Smooth muscle cell (in vitro differentiated cells): ENCODE data around the gene FAM229B. TPM values are rescaled to one million over a fixed set of nuclear protein-coding genes. Genes with fewer than 3 reads are reported as not detected.

Source experiments
- DNase-seq: peaks from one replicate; lab custom pipeline; 2025; ENCODE audit not compliant: unreplicated experiment; lab: John Stamatoyannopoulos, UW
- H2AFZ ChIP-seq: fragments of 200-600 bp; sonication (generic); 2 replicates; pipeline ENCODE4 v1.6.0; 2016; ENCODE audit warnings: antibody characterized with exemption, low read depth, mild to moderate bottlenecking
- H3F3A ChIP-seq: fragments of 200-600 bp; sonication (generic); 2 replicates; pipeline ENCODE4 v1.6.0; 2017; ENCODE audit warnings: antibody characterized with exemption, low read depth
- H3K27ac ChIP-seq: fragments of 200-600 bp; sonication (generic); 2 replicates; pipeline ENCODE4 v1.5.1; 2016; ENCODE audit warnings: low read depth, mild to moderate bottlenecking
- H3K27me3 ChIP-seq: fragments of 200-600 bp; sonication (generic); 2 replicates; pipeline ENCODE4 v1.6.1; 2016; ENCODE audit warnings: low read depth, mild to moderate bottlenecking
- H3K36me3 ChIP-seq: fragments of 200-600 bp; sonication (generic); 2 replicates; pipeline ENCODE4 v1.5.1; 2016; ENCODE audit warnings: low read depth
- H3K4me1 ChIP-seq: fragments of 200-600 bp; sonication (generic); 2 replicates; pipeline ENCODE4 v1.5.1; 2016; ENCODE audit warnings: low read depth
- H3K4me2 ChIP-seq: fragments of 200-600 bp; sonication (generic); 2 replicates; pipeline ENCODE4 v1.6.0; 2016; ENCODE audit warnings: mild to moderate bottlenecking
- H3K4me3 ChIP-seq: fragments of 200-600 bp; sonication (generic); 2 replicates; pipeline ENCODE4 v1.5.1; 2016; ENCODE audit warnings: mild to moderate bottlenecking
- H3K79me2 ChIP-seq: fragments of 200-600 bp; sonication (generic); 2 replicates; pipeline ENCODE4 v1.6.0; 2016; ENCODE audit warnings: low read depth, mild to moderate bottlenecking
- H3K9ac ChIP-seq: fragments of 200-600 bp; sonication (generic); 2 replicates; pipeline ENCODE4 v1.6.0; 2016; ENCODE audit warnings: low read depth
- H3K9me3 ChIP-seq: fragments of 200-600 bp; sonication (generic); replicated peaks from 2 replicates; pipeline ENCODE4 v1.5.1; 2016; ENCODE audit warnings: low read depth
- H4K20me1 ChIP-seq: fragments of 200-600 bp; sonication (generic); 2 replicates; pipeline ENCODE4 v1.6.0; 2016; ENCODE audit warnings: low read depth
- CTCF ChIP-seq: fragments of 200-600 bp; sonication (generic); IDR thresholded peaks from 2 replicates; pipeline ENCODE4 v1.5.1; 2017; ENCODE audit warnings: borderline replicate concordance, mild to moderate bottlenecking, antibody characterized with exemption; ENCODE audit not compliant: insufficient read depth, poor library complexity, severe bottlenecking
- WGBS: methylation state at CpG from one replicate; pipeline ENCODE4 v1.1.7; 2016; ENCODE audit warnings: low lambda C conversion rate; 5-methylcytosine and 5-hydroxymethylcytosine counted together
- polyA plus RNA-seq: library from polyadenylated mRNA; unstranded; fragments of >200 nt; fragmentation: Nextera tagmentation; extraction: Ambion mirVana; gene quantifications from 2 replicates; pipeline ENCODE4 v1.2.1, GENCODE V29; 2016
- total RNA-seq: library from RNA; depleted of rRNA; stranded (reverse); fragments of >200 nt; gene quantifications from 2 replicates; pipeline ENCODE4 v1.2.3, GENCODE V29; 2014

The FAM229B gene
- total and polyA plus RNA-seq, 2 experiments from 2014 or later = 20.7 to 42.7 TPM

- Histone ChIP-seq H3K4me2 (no peak overlapping the region), H3K79me2 (no peaks in the 10 kb centered on the region), H4K20me1 (no peaks in the 10 kb centered on the region), H3K27me3 (no peaks in the 10 kb centered on the region), H3F3A (no peaks in the 10 kb centered on the region), H3K9ac (no peak overlapping the region), H3K9me3 (no peaks in the 10 kb centered on the region), H3K4me3 (no peak overlapping the region), H2AFZ (peak overlapping the region; percentile 37), H3K4me1 (no peaks in the 10 kb centered on the region), H3K27ac (no peak overlapping the region), H3K36me3 (no peaks in the 10 kb centered on the region)
- DNase-seq = no peak
- WGBS = 25% methylated on average over 1 of the region's 1 CpG
- TF ChIP-seq CTCF = no peak
These were observed 61.8 kb downstream of the FAM229B start for GRCh38 chr6:112149236-112149635.

GRCh38 chr6:112149719-112150263 lies 62.4 kb downstream of the FAM229B start:
- no peak overlapping the region for H3K27ac ChIP-seq

GRCh38 chr6:112150363-112150762 lies 63.0 kb downstream of the FAM229B start:
- Histone ChIP-seq H3K36me3 (no peaks in the 10 kb centered on the region), H3K9ac (no peak overlapping the region), H3K27me3 (no peaks in the 10 kb centered on the region), H3K9me3 (no peaks in the 10 kb centered on the region), H3F3A (no peaks in the 10 kb centered on the region), H3K4me1 (no peaks in the 10 kb centered on the region), H3K4me3 (no peak overlapping the region), H3K79me2 (no peaks in the 10 kb centered on the region), H3K4me2 (no peak overlapping the region), H2AFZ (no peak overlapping the region), H4K20me1 (no peaks in the 10 kb centered on the region), H3K27ac (no peak overlapping the region)
- TF ChIP-seq CTCF = no peak
- 62% methylated on average over 5 of the region's 5 CpGs for WGBS
- no peak for DNase-seq

More at GRCh38 chr6:112149719-112150263, 62.4 kb downstream of the FAM229B start:
- WGBS = 32% methylated on average over 4 of the region's 4 CpGs
- H3F3A ChIP-seq = no peaks in the 10 kb centered on the region
- TF ChIP-seq CTCF = no peak
- H3K27me3 ChIP-seq = no peaks in the 10 kb centered on the region
- H4K20me1 ChIP-seq = no peaks in the 10 kb centered on the region
- no peak overlapping the region for H3K4me2 ChIP-seq
- H3K36me3 ChIP-seq = no peaks in the 10 kb centered on the region
- H3K4me3 ChIP-seq = no peak overlapping the region
- H3K9ac ChIP-seq = no peak overlapping the region
- no peak for DNase-seq
- H2AFZ ChIP-seq = peak overlapping the region; percentile 37
- H3K4me1 ChIP-seq = no peaks in the 10 kb centered on the region
- H3K9me3 ChIP-seq = no peaks in the 10 kb centered on the region
- H3K79me2 ChIP-seq = no peaks in the 10 kb centered on the region

Other genes starting within 250 kb of the FAM229B start
- gene FYN, start 214.1 kb upstream of the FAM229B start, total RNA-seq = 110 and 120 TPM in 2 replicates
- 138 and 140 TPM in 2 replicates for gene FYN, start 214.1 kb upstream of the FAM229B start, polyA plus RNA-seq
- not detected in 2 replicates for gene CCN6, start 33.5 kb upstream of the FAM229B start, total RNA-seq
- 0.07 and 0.23 TPM in 2 replicates for gene CCN6, start 33.5 kb upstream of the FAM229B start, polyA plus RNA-seq
- 11.6 and 17.3 TPM in 2 replicates for gene TUBE1, start 109 bp upstream of the FAM229B start, total RNA-seq
- gene TUBE1, start 109 bp upstream of the FAM229B start, polyA plus RNA-seq = 9.5 and 9.9 TPM in 2 replicates
- 25.6 and 29.4 TPM in 2 replicates for gene LAMA4, start 167.0 kb downstream of the FAM229B start, total RNA-seq
- 7.3 and 9.1 TPM in 2 replicates for gene LAMA4, start 167.0 kb downstream of the FAM229B start, polyA plus RNA-seq